GM23338 (cell line): Measurements from ENCODE around the gene TLE6.
"Not testable (repeated sequence)": the region's sequence is repeated elsewhere in the genome, so short reads cannot be mapped to it uniquely, and the experiment has no call there.

ENCODE experiments used
- CREB1 ChIP-seq: fragments of 250-450 bp; sonication (Bioruptor Pico); IDR thresholded peaks from 2 replicates; pipeline ENCODE4 v1.5.0; 2020; ENCODE audit warnings: low read depth, mild to moderate bottlenecking, moderate library complexity
- EZH2 ChIP-seq: fragments of 200-600 bp; sonication (generic); IDR thresholded peaks from one replicate; pipeline ENCODE4 v1.8.0; 2017; ENCODE audit warnings: antibody characterized with exemption, mild to moderate bottlenecking, low read depth; ENCODE audit not compliant: unreplicated experiment
- EZH2phosphoT487 ChIP-seq: fragments of 200-600 bp; sonication (generic); IDR thresholded peaks from one replicate; pipeline ENCODE4 v1.8.1; 2018; ENCODE audit warnings: antibody characterized with exemption; ENCODE audit not compliant: unreplicated experiment
- JUNB ChIP-seq: IDR thresholded peaks from one replicate; pipeline ENCODE4 v1.6.1; 2016; ENCODE audit warnings: antibody characterized with exemption; ENCODE audit not compliant: unreplicated experiment
- NANOG ChIP-seq: IDR thresholded peaks from 2 replicates; pipeline ENCODE4 v1.6.1; 2016; ENCODE audit warnings: antibody characterized with exemption, borderline replicate concordance
- POLR2AphosphoS5 ChIP-seq: IDR thresholded peaks from 2 replicates; pipeline ENCODE4 v1.6.1; 2016; ENCODE audit warnings: antibody characterized with exemption, low read depth
- ZNF331 ChIP-seq: fragments of 250-450 bp; sonication (Bioruptor Pico); IDR thresholded peaks from 2 replicates; pipeline ENCODE4 v1.5.0; 2020; ENCODE audit warnings: low read depth, mild to moderate bottlenecking, moderate library complexity
- TF ChIP-seq, protein P1 (sequence below), 2 experiments: fragments of 200-600 bp in 1 of 2; sonication (generic) in 1 of 2; conservative IDR thresholded peaks; 2 replicates each; pipeline versions ENCODE4 v1.5.1 to v1.6.1; 2016 to 2017; ENCODE audit warnings: antibody characterized with exemption in 2 of 2, low read depth in 2 of 2, mild to moderate bottlenecking in 2 of 2, moderate library complexity in 1 of 2
- TF ChIP-seq, protein P2 (sequence below): IDR thresholded peaks from one replicate; pipeline ENCODE4 v1.6.1; 2018; ENCODE audit warnings: antibody characterized with exemption; ENCODE audit not compliant: unreplicated experiment
- TF ChIP-seq, protein P3 (sequence below): IDR thresholded peaks from 2 replicates; pipeline ENCODE4 v1.6.1; 2016; ENCODE audit warnings: antibody characterized with exemption

GRCh38 chr19:2992333-2992732 lies 15.0 kb downstream of the TLE6 start:
- TF ChIP-seq, protein P1, sequence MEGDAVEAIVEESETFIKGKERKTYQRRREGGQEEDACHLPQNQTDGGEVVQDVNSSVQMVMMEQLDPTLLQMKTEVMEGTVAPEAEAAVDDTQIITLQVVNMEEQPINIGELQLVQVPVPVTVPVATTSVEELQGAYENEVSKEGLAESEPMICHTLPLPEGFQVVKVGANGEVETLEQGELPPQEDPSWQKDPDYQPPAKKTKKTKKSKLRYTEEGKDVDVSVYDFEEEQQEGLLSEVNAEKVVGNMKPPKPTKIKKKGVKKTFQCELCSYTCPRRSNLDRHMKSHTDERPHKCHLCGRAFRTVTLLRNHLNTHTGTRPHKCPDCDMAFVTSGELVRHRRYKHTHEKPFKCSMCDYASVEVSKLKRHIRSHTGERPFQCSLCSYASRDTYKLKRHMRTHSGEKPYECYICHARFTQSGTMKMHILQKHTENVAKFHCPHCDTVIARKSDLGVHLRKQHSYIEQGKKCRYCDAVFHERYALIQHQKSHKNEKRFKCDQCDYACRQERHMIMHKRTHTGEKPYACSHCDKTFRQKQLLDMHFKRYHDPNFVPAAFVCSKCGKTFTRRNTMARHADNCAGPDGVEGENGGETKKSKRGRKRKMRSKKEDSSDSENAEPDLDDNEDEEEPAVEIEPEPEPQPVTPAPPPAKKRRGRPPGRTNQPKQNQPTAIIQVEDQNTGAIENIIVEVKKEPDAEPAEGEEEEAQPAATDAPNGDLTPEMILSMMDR (conservative IDR thresholded peaks at IDR 0.05; ENCODE audit: low read depth in 2 of 2): not testable (repeated sequence)
- TF ChIP-seq, protein P2, sequence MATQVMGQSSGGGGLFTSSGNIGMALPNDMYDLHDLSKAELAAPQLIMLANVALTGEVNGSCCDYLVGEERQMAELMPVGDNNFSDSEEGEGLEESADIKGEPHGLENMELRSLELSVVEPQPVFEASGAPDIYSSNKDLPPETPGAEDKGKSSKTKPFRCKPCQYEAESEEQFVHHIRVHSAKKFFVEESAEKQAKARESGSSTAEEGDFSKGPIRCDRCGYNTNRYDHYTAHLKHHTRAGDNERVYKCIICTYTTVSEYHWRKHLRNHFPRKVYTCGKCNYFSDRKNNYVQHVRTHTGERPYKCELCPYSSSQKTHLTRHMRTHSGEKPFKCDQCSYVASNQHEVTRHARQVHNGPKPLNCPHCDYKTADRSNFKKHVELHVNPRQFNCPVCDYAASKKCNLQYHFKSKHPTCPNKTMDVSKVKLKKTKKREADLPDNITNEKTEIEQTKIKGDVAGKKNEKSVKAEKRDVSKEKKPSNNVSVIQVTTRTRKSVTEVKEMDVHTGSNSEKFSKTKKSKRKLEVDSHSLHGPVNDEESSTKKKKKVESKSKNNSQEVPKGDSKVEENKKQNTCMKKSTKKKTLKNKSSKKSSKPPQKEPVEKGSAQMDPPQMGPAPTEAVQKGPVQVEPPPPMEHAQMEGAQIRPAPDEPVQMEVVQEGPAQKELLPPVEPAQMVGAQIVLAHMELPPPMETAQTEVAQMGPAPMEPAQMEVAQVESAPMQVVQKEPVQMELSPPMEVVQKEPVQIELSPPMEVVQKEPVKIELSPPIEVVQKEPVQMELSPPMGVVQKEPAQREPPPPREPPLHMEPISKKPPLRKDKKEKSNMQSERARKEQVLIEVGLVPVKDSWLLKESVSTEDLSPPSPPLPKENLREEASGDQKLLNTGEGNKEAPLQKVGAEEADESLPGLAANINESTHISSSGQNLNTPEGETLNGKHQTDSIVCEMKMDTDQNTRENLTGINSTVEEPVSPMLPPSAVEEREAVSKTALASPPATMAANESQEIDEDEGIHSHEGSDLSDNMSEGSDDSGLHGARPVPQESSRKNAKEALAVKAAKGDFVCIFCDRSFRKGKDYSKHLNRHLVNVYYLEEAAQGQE: not testable (repeated sequence)
- TF ChIP-seq CREB1 (CRISPR knock-in tag); EZH2phosphoT487; NANOG; POLR2AphosphoS5; ZNF331 (CRISPR knock-in tag); EZH2; JUNB: not testable (repeated sequence)
- TF ChIP-seq, protein P3, sequence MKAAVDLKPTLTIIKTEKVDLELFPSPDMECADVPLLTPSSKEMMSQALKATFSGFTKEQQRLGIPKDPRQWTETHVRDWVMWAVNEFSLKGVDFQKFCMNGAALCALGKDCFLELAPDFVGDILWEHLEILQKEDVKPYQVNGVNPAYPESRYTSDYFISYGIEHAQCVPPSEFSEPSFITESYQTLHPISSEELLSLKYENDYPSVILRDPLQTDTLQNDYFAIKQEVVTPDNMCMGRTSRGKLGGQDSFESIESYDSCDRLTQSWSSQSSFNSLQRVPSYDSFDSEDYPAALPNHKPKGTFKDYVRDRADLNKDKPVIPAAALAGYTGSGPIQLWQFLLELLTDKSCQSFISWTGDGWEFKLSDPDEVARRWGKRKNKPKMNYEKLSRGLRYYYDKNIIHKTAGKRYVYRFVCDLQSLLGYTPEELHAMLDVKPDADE: not testable (repeated sequence)
